ENCODE results near the gene ZRANB3. TPM values are rescaled to one million over a fixed set of nuclear protein-coding genes. Genes with fewer than 3 reads are reported as not detected.
A peak's percentile ranks its signal among the peaks of the same experiment; 100 is the strongest.

ZRANB3 gene
- total and polyA plus RNA-seq, 11 donors = 0.69 to 4.1 (median 1.5) TPM

DNA sequence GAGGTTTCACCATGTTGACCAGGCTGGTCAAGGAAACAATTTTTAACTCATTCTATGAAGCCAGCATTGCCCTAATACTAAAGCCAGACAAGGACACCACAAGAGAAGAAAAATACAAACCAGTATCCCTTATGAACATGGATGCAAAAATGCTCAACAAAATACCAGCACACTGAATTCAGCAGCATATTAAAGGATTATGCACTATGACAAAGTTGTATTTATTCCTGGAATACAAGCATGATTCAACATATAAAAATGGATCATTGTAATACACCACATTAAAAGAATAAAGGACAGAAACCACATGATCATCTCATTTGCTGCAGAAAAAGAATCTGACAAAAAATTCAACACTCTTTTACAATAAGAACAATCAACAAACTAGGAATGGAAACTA, 340.2 kb downstream of the ZRANB3 start:
- Histone ChIP-seq H3K27me3 (no peaks in the 10 kb centered on the region), H3K4me3 (no peak overlapping the region), H3K36me3 (no peaks in the 10 kb centered on the region), H3K4me1 (peaks cover 0 to 2% (median 0%) of the 10 kb centered on the region in 12 donors), H3K27ac (no peak overlapping the region), H3K9me3 (peaks cover 0 to 36% (median 8%) of the 10 kb centered on the region in 12 donors)
- DNase-seq = no peak
- intact Hi-C loops (cut with DNase I) = no loop called here
- ATAC-seq = no peak
- TF ChIP-seq, protein P1, sequence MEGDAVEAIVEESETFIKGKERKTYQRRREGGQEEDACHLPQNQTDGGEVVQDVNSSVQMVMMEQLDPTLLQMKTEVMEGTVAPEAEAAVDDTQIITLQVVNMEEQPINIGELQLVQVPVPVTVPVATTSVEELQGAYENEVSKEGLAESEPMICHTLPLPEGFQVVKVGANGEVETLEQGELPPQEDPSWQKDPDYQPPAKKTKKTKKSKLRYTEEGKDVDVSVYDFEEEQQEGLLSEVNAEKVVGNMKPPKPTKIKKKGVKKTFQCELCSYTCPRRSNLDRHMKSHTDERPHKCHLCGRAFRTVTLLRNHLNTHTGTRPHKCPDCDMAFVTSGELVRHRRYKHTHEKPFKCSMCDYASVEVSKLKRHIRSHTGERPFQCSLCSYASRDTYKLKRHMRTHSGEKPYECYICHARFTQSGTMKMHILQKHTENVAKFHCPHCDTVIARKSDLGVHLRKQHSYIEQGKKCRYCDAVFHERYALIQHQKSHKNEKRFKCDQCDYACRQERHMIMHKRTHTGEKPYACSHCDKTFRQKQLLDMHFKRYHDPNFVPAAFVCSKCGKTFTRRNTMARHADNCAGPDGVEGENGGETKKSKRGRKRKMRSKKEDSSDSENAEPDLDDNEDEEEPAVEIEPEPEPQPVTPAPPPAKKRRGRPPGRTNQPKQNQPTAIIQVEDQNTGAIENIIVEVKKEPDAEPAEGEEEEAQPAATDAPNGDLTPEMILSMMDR (IDR thresholded peaks at IDR 0.05) = no peak
- no peak for TF ChIP-seq POLR2A (IDR thresholded peaks at IDR 0.05)

DNA sequence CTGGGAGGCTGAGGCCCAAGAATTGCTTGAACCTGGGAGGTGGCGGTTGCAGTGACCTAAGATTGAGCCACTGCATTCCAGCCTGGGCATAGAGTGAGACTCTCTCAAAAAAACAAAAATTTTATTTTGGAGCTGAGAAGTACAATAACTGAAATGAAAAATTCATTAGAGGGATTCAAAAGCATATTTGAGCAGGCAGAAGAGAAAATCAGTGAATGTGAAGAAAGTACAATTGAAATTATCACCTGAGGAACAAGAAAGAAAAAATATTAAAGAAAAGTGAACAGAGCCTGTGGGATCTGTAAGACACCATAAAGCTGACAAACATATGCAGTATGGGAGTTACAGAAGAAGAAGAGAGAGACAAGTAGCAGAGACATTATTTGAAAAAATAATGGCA, 341.9 kb downstream of the ZRANB3 start:
- Histone ChIP-seq H3K36me3 (no peaks in the 10 kb centered on the region), H3K4me1 (peaks cover 0 to 3% (median 0%) of the 10 kb centered on the region in 12 donors), H3K27ac (no peak overlapping the region), H3K9me3 (peaks cover 0 to 35% (median 8%) of the 10 kb centered on the region in 12 donors), H3K4me3 (no peak overlapping the region), H3K27me3 (no peaks in the 10 kb centered on the region)
- DNase-seq (no peak), ATAC-seq (no peak)
- intact Hi-C loops (cut with DNase I) = no loop called here
- WGBS, 4 donors = 38 to 100% (median 98%) methylated on average over 1 of the region's 1 CpG
- TF ChIP-seq POLR2A (IDR thresholded peaks at IDR 0.05) = no peak
- TF ChIP-seq, protein P1 (IDR thresholded peaks at IDR 0.05) = no peak

DNA sequence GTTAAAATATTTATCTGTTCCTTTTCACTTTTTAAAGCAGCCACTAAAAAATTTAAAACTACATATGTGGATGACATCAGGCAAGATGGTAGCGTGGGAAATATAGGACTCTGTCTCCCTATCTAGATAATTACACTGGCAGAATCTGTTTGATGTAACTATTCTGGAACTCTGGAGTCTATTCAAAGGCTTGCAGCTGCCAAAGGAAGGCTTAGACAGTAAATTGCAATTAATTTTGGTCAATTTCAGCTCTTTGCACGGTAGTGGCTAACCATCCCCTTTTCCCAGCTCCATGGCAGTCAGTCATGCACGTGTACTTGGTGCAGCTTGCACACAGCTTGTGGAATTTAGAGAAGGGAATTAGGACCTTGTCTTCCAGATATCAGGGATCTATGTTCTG, 343.7 kb downstream of the ZRANB3 start:
- TF ChIP-seq, protein P1 (IDR thresholded peaks at IDR 0.05) = no peak
- TF ChIP-seq POLR2A (IDR thresholded peaks at IDR 0.05) = no peak
- WGBS, 4 donors = 81 to 85% (median 83%) methylated on average over 3 of the region's 3 CpGs
- Histone ChIP-seq H3K9me3 (peaks cover 0 to 31% (median 8%) of the 10 kb centered on the region in 12 donors), H3K27me3 (no peaks in the 10 kb centered on the region), H3K4me3 (no peak overlapping the region), H3K4me1 (peaks cover 0 to 3% (median 0%) of the 10 kb centered on the region in 12 donors), H3K36me3 (no peaks in the 10 kb centered on the region), H3K27ac (no peak overlapping the region)
- intact Hi-C loops (cut with DNase I) = no loop called here
- no peak for ATAC-seq
- no peak for DNase-seq

DNA sequence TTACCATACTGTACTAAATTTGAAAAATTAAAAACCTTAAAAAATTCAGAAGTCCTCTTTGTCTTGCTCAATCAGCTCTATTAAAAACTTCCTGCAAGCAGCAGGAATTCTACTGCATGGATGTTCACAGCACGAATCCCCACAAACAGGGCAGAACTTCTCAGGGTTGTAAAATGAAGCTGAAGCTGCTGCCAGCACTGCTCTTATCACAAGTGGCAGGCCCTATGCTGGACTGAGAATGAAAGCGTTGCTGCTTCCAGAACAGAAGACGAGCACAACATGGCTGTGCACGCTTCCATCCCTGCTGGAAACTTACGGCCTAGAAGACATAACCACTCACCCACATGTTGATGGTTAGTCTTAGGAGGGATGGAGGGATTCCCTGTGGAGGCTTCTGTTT, 345.0 kb downstream of the ZRANB3 start:
- DNase-seq = peak in 2 of 5 donors; percentile 29 to 31
- Histone ChIP-seq H3K27me3 (no peaks in the 10 kb centered on the region), H3K4me1 (peaks cover 0 to 3% (median 0%) of the 10 kb centered on the region in 12 donors), H3K36me3 (no peaks in the 10 kb centered on the region), H3K27ac (no peak overlapping the region), H3K4me3 (no peak overlapping the region), H3K9me3 (peaks cover 0 to 21% (median 8%) of the 10 kb centered on the region in 12 donors)
- 49 to 60% (median 57%) methylated on average over 5 of the region's 5 CpGs for WGBS, 4 donors
- TF ChIP-seq, protein P1 (IDR thresholded peaks at IDR 0.05) = no peak
- no peak for TF ChIP-seq POLR2A (IDR thresholded peaks at IDR 0.05)
- intact Hi-C loops (cut with DNase I) = no loop called here
- ATAC-seq = peak; percentile 77 to 87 (median 78)

Measured in heart left ventricle (tissue), 16 donors.